Stimulated activated memory B cell treated with anti-CD40 and anti-IgM and Interleukin-4, amounts not matched to agents 10 μg/mL and 1 μg/mL and 100 μg/mL, for 72 hours (primary cell): Measurements from ENCODE around the gene THSD4.

Experiments
- ATAC-seq: fragments of 150-1000 bp; cut with Tn5 transposase; 2 replicates; pipeline ENCODE4 v1.10.0; 2021
- H3K27ac Mint-ChIP-seq: one replicate; pipeline ENCODE4 v1.8.0; 2022; ENCODE audit warnings: mild to moderate bottlenecking, mixed read lengths
- H3K27me3 Mint-ChIP-seq: one replicate; pipeline ENCODE4 v1.8.0; 2022; ENCODE audit warnings: mixed read lengths
- H3K36me3 Mint-ChIP-seq: one replicate; pipeline ENCODE4 v1.8.0; 2022; ENCODE audit warnings: mixed read lengths
- H3K4me1 Mint-ChIP-seq: one replicate; pipeline ENCODE4 v1.8.0; 2022; ENCODE audit warnings: mixed read lengths
- H3K4me3 Mint-ChIP-seq: one replicate; pipeline ENCODE4 v1.8.0; 2022; ENCODE audit warnings: mild to moderate bottlenecking, moderate library complexity, mixed read lengths
- H3K9me3 Mint-ChIP-seq: one replicate; pipeline ENCODE4 v1.8.0; 2022; ENCODE audit warnings: mixed read lengths

The THSD4 gene

GRCh38 chr15:71338265-71338664 is 223.0 kb downstream of the THSD4 start:
- H3K27me3 Mint-ChIP-seq = peaks cover 15% of the 10 kb centered on the region
- no peak overlapping the region for H3K27ac Mint-ChIP-seq
- no peak for ATAC-seq
- no peaks in the 10 kb centered on the region for H3K4me1 Mint-ChIP-seq
- no peaks in the 10 kb centered on the region for H3K36me3 Mint-ChIP-seq
- no peak overlapping the region for H3K4me3 Mint-ChIP-seq
- no peaks in the 10 kb centered on the region for H3K9me3 Mint-ChIP-seq

- Mint-ChIP-seq H3K36me3 (no peaks in the 10 kb centered on the region), H3K27ac (no peak overlapping the region), H3K9me3 (no peaks in the 10 kb centered on the region), H3K4me3 (no peak overlapping the region), H3K27me3 (peaks cover 15% of the 10 kb centered on the region), H3K4me1 (no peaks in the 10 kb centered on the region)
- ATAC-seq = no peak
These were observed 223.7 kb downstream of the THSD4 start for GRCh38 chr15:71338827-71339542.

- Mint-ChIP-seq H3K27ac (no peak overlapping the region), H3K4me1 (no peaks in the 10 kb centered on the region), H3K9me3 (no peaks in the 10 kb centered on the region), H3K36me3 (no peaks in the 10 kb centered on the region), H3K4me3 (no peak overlapping the region), H3K27me3 (peaks cover 17% of the 10 kb centered on the region)
- no peak for ATAC-seq
These were observed 226.7 kb downstream of the THSD4 start for GRCh38 chr15:71341811-71342550.

GRCh38 chr15:71342658-71343057 is 227.4 kb downstream of the THSD4 start:
- Mint-ChIP-seq H3K27me3 (peaks cover 23% of the 10 kb centered on the region), H3K4me3 (no peak overlapping the region), H3K36me3 (no peaks in the 10 kb centered on the region), H3K4me1 (no peaks in the 10 kb centered on the region), H3K27ac (no peak overlapping the region), H3K9me3 (no peaks in the 10 kb centered on the region)
- ATAC-seq = peak; percentile 39

- Mint-ChIP-seq H3K9me3 (no peaks in the 10 kb centered on the region), H3K4me3 (no peak overlapping the region), H3K36me3 (no peaks in the 10 kb centered on the region), H3K27ac (no peak overlapping the region), H3K4me1 (no peaks in the 10 kb centered on the region), H3K27me3 (peaks cover 30% of the 10 kb centered on the region)
- no peak for ATAC-seq
These were observed 229.0 kb downstream of the THSD4 start for GRCh38 chr15:71344316-71344715.

GRCh38 chr15:71345186-71345585 is 229.9 kb downstream of the THSD4 start:
- no peaks in the 10 kb centered on the region for H3K36me3 Mint-ChIP-seq
- H3K4me1 Mint-ChIP-seq = no peaks in the 10 kb centered on the region
- H3K9me3 Mint-ChIP-seq = no peaks in the 10 kb centered on the region
- H3K4me3 Mint-ChIP-seq = no peak overlapping the region
- no peak overlapping the region for H3K27ac Mint-ChIP-seq
- H3K27me3 Mint-ChIP-seq = peaks cover 37% of the 10 kb centered on the region
- no peak for ATAC-seq

GRCh38 chr15:71346464-71346863 is 231.2 kb downstream of the THSD4 start:
- H3K27me3 Mint-ChIP-seq = peaks cover 28% of the 10 kb centered on the region
- H3K4me1 Mint-ChIP-seq = no peaks in the 10 kb centered on the region
- no peaks in the 10 kb centered on the region for H3K9me3 Mint-ChIP-seq
- H3K27ac Mint-ChIP-seq = no peak overlapping the region
- H3K4me3 Mint-ChIP-seq = no peak overlapping the region
- H3K36me3 Mint-ChIP-seq = no peaks in the 10 kb centered on the region
- no peak for ATAC-seq

- no peaks in the 10 kb centered on the region for H3K36me3 Mint-ChIP-seq
- H3K9me3 Mint-ChIP-seq = no peaks in the 10 kb centered on the region
- ATAC-seq = no peak
- H3K27me3 Mint-ChIP-seq = peaks cover 22% of the 10 kb centered on the region
- H3K4me1 Mint-ChIP-seq = no peaks in the 10 kb centered on the region
- no peak overlapping the region for H3K4me3 Mint-ChIP-seq
- H3K27ac Mint-ChIP-seq = no peak overlapping the region
These were observed 233.3 kb downstream of the THSD4 start for GRCh38 chr15:71348597-71348996.

GRCh38 chr15:71349336-71349735 is 234.1 kb downstream of the THSD4 start:
- Mint-ChIP-seq H3K9me3 (no peaks in the 10 kb centered on the region), H3K36me3 (no peaks in the 10 kb centered on the region), H3K27me3 (peaks cover 22% of the 10 kb centered on the region), H3K4me3 (no peak overlapping the region), H3K4me1 (no peaks in the 10 kb centered on the region), H3K27ac (no peak overlapping the region)
- no peak for ATAC-seq

GRCh38 chr15:71349736-71350526 is 234.7 kb downstream of the THSD4 start:
- no peaks in the 10 kb centered on the region for H3K4me1 Mint-ChIP-seq
- no peak for ATAC-seq
- no peaks in the 10 kb centered on the region for H3K9me3 Mint-ChIP-seq
- H3K27ac Mint-ChIP-seq = no peak overlapping the region
- H3K36me3 Mint-ChIP-seq = no peaks in the 10 kb centered on the region
- H3K4me3 Mint-ChIP-seq = no peak overlapping the region
- peaks cover 22% of the 10 kb centered on the region for H3K27me3 Mint-ChIP-seq

GRCh38 chr15:71350622-71351378 is 235.5 kb downstream of the THSD4 start:
- Mint-ChIP-seq H3K36me3 (no peaks in the 10 kb centered on the region), H3K27ac (no peak overlapping the region), H3K4me3 (no peak overlapping the region), H3K4me1 (no peaks in the 10 kb centered on the region), H3K9me3 (no peaks in the 10 kb centered on the region), H3K27me3 (peaks cover 22% of the 10 kb centered on the region)
- ATAC-seq = no peak

GRCh38 chr15:71352125-71352524 is 236.9 kb downstream of the THSD4 start:
- H3K36me3 Mint-ChIP-seq = no peaks in the 10 kb centered on the region

GRCh38 chr15:71352765-71353164 is 237.5 kb downstream of the THSD4 start:
- Mint-ChIP-seq H3K9me3 (no peaks in the 10 kb centered on the region), H3K27me3 (peaks cover 31% of the 10 kb centered on the region), H3K36me3 (no peaks in the 10 kb centered on the region), H3K4me3 (no peak overlapping the region), H3K27ac (no peak overlapping the region), H3K4me1 (no peaks in the 10 kb centered on the region)
- no peak for ATAC-seq

More at GRCh38 chr15:71352125-71352524, 236.9 kb downstream of the THSD4 start:
- Mint-ChIP-seq H3K9me3 (no peaks in the 10 kb centered on the region), H3K4me1 (no peaks in the 10 kb centered on the region), H3K4me3 (no peak overlapping the region), H3K27ac (no peak overlapping the region), H3K27me3 (peaks cover 29% of the 10 kb centered on the region)
- ATAC-seq = no peak

GRCh38 chr15:71353171-71353570 is 237.9 kb downstream of the THSD4 start:
- no peak for ATAC-seq
- Mint-ChIP-seq H3K4me1 (no peaks in the 10 kb centered on the region), H3K27me3 (peaks cover 32% of the 10 kb centered on the region), H3K36me3 (no peaks in the 10 kb centered on the region), H3K9me3 (no peaks in the 10 kb centered on the region), H3K4me3 (no peak overlapping the region), H3K27ac (no peak overlapping the region)

GRCh38 chr15:71355268-71355667 is 240.0 kb downstream of the THSD4 start:
- ATAC-seq = no peak
- no peak overlapping the region for H3K27ac Mint-ChIP-seq

More at GRCh38 chr15:71355268-71355667, 240.0 kb downstream of the THSD4 start:
- Mint-ChIP-seq H3K4me3 (no peak overlapping the region), H3K4me1 (no peaks in the 10 kb centered on the region), H3K9me3 (no peaks in the 10 kb centered on the region), H3K27me3 (peaks cover 19% of the 10 kb centered on the region), H3K36me3 (no peaks in the 10 kb centered on the region)
